H1 (cell line): ENCODE data around the gene LLGL1. TPM values are rescaled to one million over a fixed set of nuclear protein-coding genes. Genes with fewer than 3 reads are reported as not detected.

ENCODE experiments used
- CTCF ChIA-PET: fragments of 300-600 bp; sonication (Branson Sonifier 250); formaldehyde crosslinking; loops from one replicate; lab custom pipeline; 2021; ENCODE audit not compliant: partially characterized antibody; lab: Charles Lee
- POLR2A ChIA-PET: fragments of 300-600 bp; sonication (Branson Sonifier 250); formaldehyde crosslinking; loops from one replicate; lab custom pipeline; 2021; ENCODE audit warnings: inconsistent platforms; ENCODE audit not compliant: partially characterized antibody; lab: Charles Lee
- DNase-seq, 2 experiments: peaks; one replicate each; pipeline versions ENCODE4 v3.0.0 to v3.0.0-alpha.2; 2010 to 2022; ENCODE audit warnings: low spot score in 2 of 2, low read depth in 1 of 2, mixed read lengths in 1 of 2
- FAIRE-seq: peaks from 2 replicates; lab custom pipeline; 2011; peaks lifted over from hg19 to GRCh38; lab: Jason Lieb, UNC
- H2AFZ ChIP-seq: 2 replicates; pipeline ENCODE4 v1.8.1; 2012; ENCODE audit warnings: low read length, inconsistent platforms
- H2AK5ac ChIP-seq: 2 replicates; pipeline ENCODE4 v1.6.1; 2013; ENCODE audit warnings: low read depth, low read length
- H2BK120ac ChIP-seq: replicated peaks from 2 replicates; pipeline ENCODE3; 2013; ENCODE audit warnings: low read depth, low read length, inconsistent platforms
- H2BK12ac ChIP-seq: 2 replicates; pipeline ENCODE4 v1.6.1; 2013; ENCODE audit warnings: low read depth, low read length
- H2BK15ac ChIP-seq: 2 replicates; pipeline ENCODE4 v1.6.1; 2013; ENCODE audit warnings: low read length
- H2BK20ac ChIP-seq: 2 replicates; pipeline ENCODE4 v1.6.1; 2013; ENCODE audit warnings: low read length
- H2BK5ac ChIP-seq: 2 replicates; pipeline ENCODE4 v1.6.1; 2013; ENCODE audit warnings: low read depth, low read length
- H3K14ac ChIP-seq: 2 replicates; pipeline ENCODE4 v1.6.1; 2013; ENCODE audit warnings: inconsistent platforms; ENCODE audit not compliant: insufficient read length
- H3K18ac ChIP-seq: 2 replicates; pipeline ENCODE4 v1.6.1; 2013; ENCODE audit warnings: low read length; ENCODE audit errors: extremely low read depth
- H3K23ac ChIP-seq: 2 replicates; pipeline ENCODE4 v1.6.1; 2013; ENCODE audit warnings: inconsistent platforms; ENCODE audit not compliant: insufficient read length
- H3K23me2 ChIP-seq: 2 replicates; pipeline ENCODE4 v1.6.1; 2013; ENCODE audit warnings: low read depth, low read length
- H3K27ac ChIP-seq: 2 replicates; pipeline ENCODE4 v1.6.1; 2011; ENCODE audit warnings: low read depth, low read length, inconsistent platforms
- H3K27me3 ChIP-seq, 4 experiments: replicated peaks in 1 of 4; 1 replicate in 1 of 4; 2 replicates in 3 of 4; pipeline versions ENCODE4 v1.6.1 to v1.8.1; 2011 to 2013; ENCODE audit warnings: low read length in 3 of 4, mild to moderate bottlenecking in 3 of 4, inconsistent platforms in 2 of 4, mixed read lengths in 2 of 4, moderate library complexity in 1 of 4; ENCODE audit not compliant: control insufficient read depth in 3 of 4, insufficient read depth in 3 of 4; ENCODE audit errors: extremely low read depth in 1 of 4
- H3K36me3 ChIP-seq, 4 experiments: 2 replicates each; pipeline versions ENCODE4 v1.6.1 to v1.8.1; 2011 to 2013; ENCODE audit warnings: mild to moderate bottlenecking in 4 of 4, low read length in 3 of 4, moderate library complexity in 2 of 4, control low read depth in 1 of 4, inconsistent platforms in 1 of 4; ENCODE audit not compliant: insufficient read depth in 4 of 4, control insufficient read depth in 2 of 4
- H3K4ac ChIP-seq: replicated peaks from 2 replicates; pipeline ENCODE3; 2013; ENCODE audit warnings: low read length, low read depth, mixed read lengths, inconsistent platforms; ENCODE audit not compliant: insufficient read length
- H3K4me1 ChIP-seq, 4 experiments: replicated peaks in 1 of 4; 1 replicate in 1 of 4; 2 replicates in 3 of 4; pipeline versions ENCODE4 v1.6.1 to v1.8.1; 2011 to 2013; ENCODE audit warnings: low read length in 3 of 4, inconsistent platforms in 2 of 4, mixed read lengths in 1 of 4; ENCODE audit not compliant: insufficient read depth in 4 of 4, control insufficient read depth in 3 of 4
- H3K4me2 ChIP-seq, 2 experiments: 2 replicates each; pipeline versions ENCODE4 v1.6.1 to v1.8.1; 2011 to 2013; ENCODE audit warnings: low read depth in 2 of 2, low read length in 2 of 2, control low read depth in 1 of 2, inconsistent platforms in 1 of 2, mild to moderate bottlenecking in 1 of 2; ENCODE audit not compliant: insufficient read depth in 1 of 2
- H3K4me3 ChIP-seq, 4 experiments: fragments of 200-600, 300-600 bp in 1 of 4; sonication (generic), shearing (Covaris generic), sonication (Bioruptor Twin) in 1 of 4; 2 replicates each; pipeline versions ENCODE4 v1.5.1 to v1.8.1; 2011 to 2016; ENCODE audit warnings: low read length in 4 of 4, low read depth in 3 of 4, control low read depth in 2 of 4, inconsistent platforms in 2 of 4, mild to moderate bottlenecking in 2 of 4, mixed read lengths in 1 of 4, moderate library complexity in 1 of 4; ENCODE audit not compliant: insufficient read depth in 2 of 4; ENCODE audit errors: extremely low read depth in 1 of 4
- H3K56ac ChIP-seq: replicated peaks from 2 replicates; pipeline ENCODE3; 2013; ENCODE audit warnings: low read depth, mild to moderate bottlenecking, mixed read lengths, low read length, inconsistent platforms; ENCODE audit not compliant: insufficient read length
- H3K79me1 ChIP-seq: 2 replicates; pipeline ENCODE4 v1.6.1; 2013; ENCODE audit warnings: low read depth, low read length, control low read depth
- H3K79me2 ChIP-seq, 2 experiments: 2 replicates each; pipeline versions ENCODE4 v1.6.1 to v1.8.1; 2012 to 2013; ENCODE audit warnings: low read length in 2 of 2, mild to moderate bottlenecking in 2 of 2, inconsistent platforms in 1 of 2; ENCODE audit not compliant: insufficient read depth in 2 of 2, control insufficient read depth in 1 of 2
- H3K9ac ChIP-seq, 4 experiments: replicated peaks in 1 of 4; 1 replicate in 1 of 4; 2 replicates in 3 of 4; pipeline versions ENCODE4 v1.6.1 to v1.8.1; 2011 to 2013; ENCODE audit warnings: low read depth in 3 of 4, low read length in 3 of 4, control low read depth in 2 of 4, mild to moderate bottlenecking in 2 of 4, moderate library complexity in 2 of 4, inconsistent platforms in 1 of 4; ENCODE audit errors: extremely low read depth in 1 of 4
- H3K9me3 ChIP-seq, 2 experiments: 2 replicates each; pipeline versions ENCODE4 v1.6.1 to v1.8.1; 2012 to 2013; ENCODE audit warnings: mild to moderate bottlenecking in 2 of 2, moderate library complexity in 2 of 2, control low read depth in 1 of 2, inconsistent platforms in 1 of 2, low read depth in 1 of 2, low read length in 1 of 2, mixed read lengths in 1 of 2; ENCODE audit not compliant: insufficient read depth in 2 of 2
- H4K20me1 ChIP-seq, 2 experiments: replicated peaks in 1 of 2; 2 replicates each; pipeline versions ENCODE3 to v1.8.1; 2011 to 2013; ENCODE audit warnings: inconsistent platforms in 2 of 2, low read length in 2 of 2, mild to moderate bottlenecking in 1 of 2; ENCODE audit not compliant: insufficient read depth in 2 of 2, control insufficient read depth in 1 of 2
- H4K5ac ChIP-seq: 2 replicates; pipeline ENCODE4 v1.6.1; 2013; ENCODE audit warnings: low read length, low read depth, mixed read lengths, inconsistent platforms; ENCODE audit not compliant: insufficient read length
- H4K8ac ChIP-seq: 2 replicates; pipeline ENCODE4 v1.8.0; 2013; ENCODE audit warnings: mild to moderate bottlenecking, moderate library complexity, low read length, inconsistent platforms; ENCODE audit not compliant: insufficient read depth; ENCODE audit errors: extremely low read depth
- H4K91ac ChIP-seq: replicated peaks from 2 replicates; pipeline ENCODE3; 2013; ENCODE audit warnings: low read length, mixed read lengths, inconsistent platforms; ENCODE audit not compliant: insufficient read length
- BACH1 ChIP-seq: IDR thresholded peaks from 2 replicates; pipeline ENCODE4 v1.6.1; 2012; ENCODE audit warnings: low read length, improper control_type of control experiment
- CEBPB ChIP-seq: IDR thresholded peaks from 2 replicates; pipeline ENCODE4 v1.6.1; 2012; ENCODE audit warnings: low read depth, low read length
- EP300 ChIP-seq, 2 experiments: IDR thresholded peaks; 1 replicate in 1 of 2; 2 replicates in 1 of 2; pipeline ENCODE4 v1.6.1; 2011 to 2012; ENCODE audit warnings: low read depth in 2 of 2, low read length in 2 of 2, mild to moderate bottlenecking in 2 of 2, borderline replicate concordance in 1 of 2, inconsistent platforms in 1 of 2, moderate library complexity in 1 of 2
- JUND ChIP-seq: IDR thresholded peaks from 2 replicates; pipeline ENCODE4 v1.6.1; 2011; ENCODE audit warnings: mild to moderate bottlenecking, improper control_type of control experiment, low read length
- WGBS, 2 experiments: shearing (Covaris generic) in 1 of 2; methylation state at CpG; one replicate each; pipeline versions ENCODE4 v1.1.6 to v1.1.7; 2013 to 2015; ENCODE audit warnings: low lambda C conversion rate in 2 of 2, mixed read lengths in 2 of 2, inconsistent platforms in 1 of 2, low coverage in 1 of 2, missing lambda C conversion rate in 1 of 2; ENCODE audit not compliant: insufficient replicate concordance in 2 of 2, insufficient coverage in 1 of 2, insufficient read length in 1 of 2; ENCODE audit errors: extremely low coverage in 1 of 2, missing lambda C conversion rate in 1 of 2; 5-methylcytosine and 5-hydroxymethylcytosine counted together
- polyA plus RNA-seq, 7 experiments: library from polyadenylated mRNA; depleted of rRNA in 3 of 7; stranded (reverse) in 5 of 7; unstranded in 2 of 7; fragments of >200 nt in 5 of 7; fragments of 200-250 nt in 2 of 7; gene quantifications; 1 replicate in 5 of 7; 2 replicates in 1 of 7; 4 replicates in 1 of 7; pipeline versions ENCODE4 v1.2.1 to v1.2.3, GENCODE V29; 2011 to 2013; ENCODE audit warnings: missing spikeins in 2 of 7, mixed read lengths in 2 of 7
- total RNA-seq: library from RNA; stranded (reverse); fragmentation: NEBNext Ultra II Directional; extraction: Animal tissue kit (Norgen Biotek cat#: 25700); gene quantifications from 2 replicates; pipeline ENCODE4 v1.2.1, GENCODE V29; 2021

LLGL1 gene
- total and polyA plus RNA-seq, 2 of the 8 experiments (the other 6 are each of a cell fraction or from before 2014, with no cell fraction given) = 71.3 to 107 TPM

DNA sequence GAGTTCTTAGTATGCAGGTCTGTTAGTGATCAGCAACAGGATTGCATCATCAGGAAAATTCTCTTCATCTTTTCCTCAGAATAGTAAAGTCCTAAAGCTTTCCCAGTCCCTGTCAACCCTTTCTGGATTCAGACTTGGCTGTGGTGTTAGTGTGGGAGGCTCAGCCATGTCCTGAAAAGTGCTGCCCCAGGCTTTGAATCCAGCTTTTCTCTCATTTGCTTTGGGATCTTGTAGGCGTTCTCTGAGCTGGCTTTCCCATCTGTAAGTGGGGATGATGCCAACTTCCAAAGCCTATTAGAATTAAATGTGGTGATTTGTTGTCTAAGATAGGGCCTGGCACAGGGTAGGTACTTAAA, 38.8 kb upstream of the LLGL1 start:
- DNase-seq (no peak), FAIRE-seq (no peak)
- Histone ChIP-seq H3K4ac (no peak overlapping the region), H3K14ac (no peak overlapping the region), H3K9ac (no peak overlapping the region; a peak in 1 of 7 replicates), H3K56ac (no peak overlapping the region), H3K4me2 (peak overlapping the region; percentile 68 to 99), H4K20me1 (peaks cover 34 to 43% of the 10 kb centered on the region in 2 experiments), H3K18ac (no peak overlapping the region), H3K23me2 (peaks cover 18% of the 10 kb centered on the region), H3K79me2 (peaks cover 46 to 71% of the 10 kb centered on the region in 2 experiments), H3K9me3 (no peaks in the 10 kb centered on the region), H3K27ac (no peak overlapping the region), H4K8ac (no peak overlapping the region), H2AFZ (no peak overlapping the region), H3K4me1 (peaks cover 5 to 25% (median 8%) of the 10 kb centered on the region in 4 experiments; a peak in 6 of 7 replicates), H2BK12ac (no peak overlapping the region)
- CTCF ChIA-PET = interaction anchor here (0.8 to 11.2 kb wide), 4 partner anchors 17 to 45 kb away, joined by 3 to 122 read pairs (median 4); no protein-coding TSS in a partner anchor
- TF ChIP-seq EP300 (IDR thresholded peaks at IDR 0.05; ENCODE audit: borderline replicate concordance in 1 of 2, low read depth in 2 of 2, low read length in 2 of 2) (no peak), CEBPB (peak; percentile 59; the same call in 1 of the 2 replicates), JUND (no peak), BACH1 (no peak)
- TF ChIP-seq, all 59 proteins: peak for 1
- Histone ChIP-seq H3K36me3 (peaks cover 3 to 20% (median 9%) of the 10 kb centered on the region in 4 experiments; a peak in 5 of 8 replicates), H4K91ac (no peak overlapping the region), H2BK120ac (no peak overlapping the region), H3K79me1 (peaks cover 33% of the 10 kb centered on the region), H2AK5ac (no peak overlapping the region), H3K27me3 (no peaks in the 10 kb centered on the region), H3K23ac (no peak overlapping the region), H3K4me3 (peak overlapping the region in 3 of 4 experiments; percentile 7 to 76 (median 52); a peak in 4 of 8 replicates), H4K5ac (no peak overlapping the region), H2BK15ac (no peak overlapping the region), H2BK5ac (no peak overlapping the region), H2BK20ac (no peak overlapping the region)
- WGBS, 2 experiments = 91% methylated on average over 1 of the region's 1 CpG; no CpG with 5 or more reads in 1 of the 2 experiments
- POLR2A ChIA-PET = interaction anchor here (1.0 to 5.1 kb wide), 3 partner anchors 13 to 42 kb away, joined by 3 to 34 read pairs (median 3); no protein-coding TSS in a partner anchor
